ENCODE data around the gene PDCD1. TPM values are rescaled to one million over a fixed set of nuclear protein-coding genes. Genes with fewer than 3 reads are reported as not detected.
A peak's percentile ranks its signal among the peaks of the same experiment; 100 is the strongest.
"Not testable (repeated sequence)": the region's sequence is repeated elsewhere in the genome, so short reads cannot be mapped to it uniquely, and the experiment has no call there.

Gene PDCD1
- total RNA-seq, 1 donor from 2014 or later, result not detected

DNA sequence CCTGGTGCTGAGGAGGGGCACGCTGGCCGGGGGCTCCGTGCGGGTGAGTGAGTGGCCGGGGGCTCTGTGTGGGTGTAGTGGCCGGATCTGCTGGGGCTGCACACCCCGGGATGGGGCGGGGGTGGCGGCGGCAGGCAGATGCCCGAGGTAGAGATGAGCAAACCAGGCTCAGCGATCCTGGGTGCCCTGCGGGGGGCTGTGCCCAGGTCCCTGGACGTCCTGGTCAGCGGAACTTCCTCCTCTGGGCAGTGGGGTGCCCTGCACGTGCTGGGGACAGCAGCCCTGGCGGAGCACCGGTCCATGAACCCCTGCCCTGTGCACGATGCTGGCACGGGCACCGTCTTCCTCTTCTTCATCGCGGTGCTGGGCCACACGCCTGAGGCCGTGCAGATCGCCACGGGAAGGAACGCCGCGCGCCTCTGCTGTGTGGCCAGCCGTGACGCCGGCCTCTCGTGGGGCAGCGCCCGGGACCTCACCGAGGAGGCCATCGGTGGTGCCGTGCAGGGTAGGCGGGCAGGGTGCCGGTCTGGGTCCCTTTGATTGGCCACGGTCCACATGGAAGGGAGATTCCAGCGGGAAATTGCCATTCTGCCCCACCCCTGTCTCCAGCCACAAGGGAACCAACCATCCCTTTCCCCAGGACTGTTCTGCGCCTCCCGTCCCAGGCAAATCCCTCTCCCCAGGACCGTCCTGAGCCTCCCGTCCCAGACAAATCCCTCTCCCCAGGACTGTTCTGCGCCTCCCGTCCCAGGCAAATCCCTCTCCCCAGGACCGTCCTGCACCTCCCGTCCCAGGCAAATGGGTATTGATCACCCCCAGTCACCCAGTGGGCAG is 43.8 kb downstream of the PDCD1 start:
- no peak for DNase-seq (ENCODE audit: low spot score)

DNA sequence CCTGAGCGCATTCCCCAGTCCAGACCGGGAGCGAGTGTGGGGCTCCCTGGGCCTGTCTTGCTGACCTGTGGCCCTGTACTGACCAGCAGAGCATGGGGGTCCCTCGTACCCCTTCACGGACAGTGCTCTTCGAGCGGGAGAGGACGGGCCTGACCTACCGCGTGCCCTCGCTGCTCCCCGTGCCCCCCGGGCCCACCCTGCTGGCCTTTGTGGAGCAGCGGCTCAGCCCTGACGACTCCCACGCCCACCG is 44.4 kb downstream of the PDCD1 start:
- no peak for DNase-seq (ENCODE audit: low spot score)

DNA sequence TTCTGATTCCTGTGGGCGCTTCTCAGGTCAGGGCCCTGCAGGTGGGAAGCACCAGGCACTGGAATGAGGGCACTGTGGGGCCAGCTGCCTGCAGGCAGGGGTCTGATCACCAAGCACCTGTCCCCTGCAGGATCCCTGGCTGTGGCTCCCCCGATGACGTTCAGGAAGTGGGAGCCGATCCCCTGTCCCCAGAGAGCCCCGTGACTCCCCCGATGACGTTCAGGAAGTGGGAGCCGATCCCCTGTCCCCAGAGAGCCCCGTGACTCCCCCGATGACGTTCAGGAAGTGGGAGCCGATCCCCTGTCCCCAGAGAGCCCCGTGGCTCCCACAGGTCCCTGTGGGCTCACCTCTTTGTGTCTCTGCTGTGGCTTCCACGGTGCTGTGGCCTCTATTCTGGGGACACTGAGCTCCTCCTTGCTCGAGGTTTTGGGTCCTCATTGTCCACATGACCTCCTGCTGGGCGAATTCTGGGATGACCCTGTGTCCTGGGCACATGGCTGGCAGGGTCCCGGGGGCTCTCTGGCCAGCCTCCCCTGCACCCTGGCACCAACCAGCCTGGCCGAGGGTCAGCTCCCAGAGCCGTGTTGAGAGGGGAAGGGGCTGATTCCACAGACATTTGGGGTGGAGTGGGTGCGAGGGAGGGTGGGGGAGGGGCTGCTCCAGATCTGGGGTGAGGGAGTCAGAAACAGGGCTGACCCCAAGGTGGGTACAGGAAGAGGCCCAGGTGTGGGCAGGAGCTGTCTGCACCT is 44.9 kb downstream of the PDCD1 start:
- DNase-seq (ENCODE audit: low spot score), result no peak

DNA sequence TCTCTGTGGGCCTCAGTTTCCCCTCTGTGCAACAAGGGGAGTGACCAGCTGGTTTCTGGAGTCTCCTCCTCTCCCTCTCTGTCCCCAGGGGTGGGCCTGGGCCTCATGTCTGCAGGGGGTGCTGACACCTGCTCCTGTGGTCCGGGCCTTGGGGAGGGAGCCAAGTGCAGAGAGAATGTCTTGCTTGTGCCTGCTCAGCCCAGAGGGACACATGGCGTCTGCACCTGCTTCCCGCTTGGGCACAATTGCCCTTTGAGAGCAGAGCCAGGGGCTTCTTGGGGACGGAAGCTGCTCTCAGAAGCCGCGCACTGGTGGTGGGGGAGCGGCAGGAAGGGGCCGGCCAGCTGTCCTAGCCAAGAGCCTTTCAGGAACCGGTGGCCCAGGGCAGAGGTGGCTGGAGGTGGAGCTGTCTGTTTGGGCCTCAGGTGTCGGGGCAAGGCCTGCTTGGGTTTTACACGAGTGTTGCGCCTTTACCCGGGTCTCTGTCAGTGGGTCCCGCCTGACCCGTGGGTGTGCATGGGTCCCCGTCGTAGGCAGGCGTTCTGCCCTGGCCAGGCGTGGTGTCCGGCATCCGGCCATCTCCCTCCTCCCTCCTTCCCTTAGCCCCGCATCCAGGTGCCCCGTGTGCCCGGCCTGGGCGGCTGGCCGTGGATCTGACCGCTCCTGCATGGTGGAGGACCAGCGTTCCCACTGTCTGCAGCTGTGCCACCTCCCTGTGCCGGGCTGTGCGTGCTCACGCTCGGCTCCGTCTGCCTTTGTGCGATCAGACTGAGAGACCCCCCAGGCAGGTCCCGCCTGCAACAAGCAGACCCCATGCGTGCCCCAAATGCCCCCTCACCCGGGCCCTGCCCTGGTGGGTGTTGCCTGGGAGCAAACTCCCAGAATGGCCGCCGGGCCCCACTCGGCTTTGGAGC is 45.7 kb downstream of the PDCD1 start:
- DNase-seq (ENCODE audit: low spot score), result no peak

DNA sequence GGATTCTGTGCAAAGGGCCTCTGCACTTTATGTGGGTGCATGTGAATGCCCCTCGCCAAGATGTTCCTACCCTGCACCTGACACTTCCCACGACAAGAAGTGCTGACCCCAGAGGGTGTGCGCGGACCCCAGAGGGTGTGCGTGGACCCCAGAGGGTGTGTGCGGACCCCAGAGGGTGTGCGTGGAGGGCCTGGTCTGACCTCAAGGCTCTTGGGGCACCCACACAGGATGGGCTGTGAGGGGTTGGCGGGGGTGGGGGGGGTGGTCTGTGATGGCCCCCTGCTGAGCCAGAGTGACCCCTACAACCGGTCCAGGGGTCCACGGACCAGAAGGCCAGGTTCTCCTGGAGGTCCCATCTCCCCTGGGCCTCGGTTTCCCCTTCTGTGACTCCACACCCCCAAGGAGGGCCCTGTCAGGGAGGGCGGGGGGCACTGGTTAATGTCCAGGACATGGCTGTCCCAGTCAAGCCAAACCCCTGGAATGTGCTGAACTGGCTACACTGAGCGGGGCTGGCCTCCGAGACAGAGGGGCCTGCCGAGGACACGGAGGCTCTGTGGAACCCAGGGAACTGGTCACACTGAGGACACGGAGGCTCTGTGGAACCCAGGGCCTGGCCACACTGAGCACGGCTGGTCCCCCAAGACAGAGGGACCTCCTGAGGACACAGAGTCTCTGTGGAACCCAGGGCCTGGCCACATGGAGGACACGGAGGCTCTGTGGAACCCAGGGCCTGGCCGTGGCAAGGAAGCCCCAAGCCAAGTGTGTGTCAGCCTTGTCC is 46.6 kb downstream of the PDCD1 start:
- DNase-seq (ENCODE audit: low spot score), result no peak

DNA sequence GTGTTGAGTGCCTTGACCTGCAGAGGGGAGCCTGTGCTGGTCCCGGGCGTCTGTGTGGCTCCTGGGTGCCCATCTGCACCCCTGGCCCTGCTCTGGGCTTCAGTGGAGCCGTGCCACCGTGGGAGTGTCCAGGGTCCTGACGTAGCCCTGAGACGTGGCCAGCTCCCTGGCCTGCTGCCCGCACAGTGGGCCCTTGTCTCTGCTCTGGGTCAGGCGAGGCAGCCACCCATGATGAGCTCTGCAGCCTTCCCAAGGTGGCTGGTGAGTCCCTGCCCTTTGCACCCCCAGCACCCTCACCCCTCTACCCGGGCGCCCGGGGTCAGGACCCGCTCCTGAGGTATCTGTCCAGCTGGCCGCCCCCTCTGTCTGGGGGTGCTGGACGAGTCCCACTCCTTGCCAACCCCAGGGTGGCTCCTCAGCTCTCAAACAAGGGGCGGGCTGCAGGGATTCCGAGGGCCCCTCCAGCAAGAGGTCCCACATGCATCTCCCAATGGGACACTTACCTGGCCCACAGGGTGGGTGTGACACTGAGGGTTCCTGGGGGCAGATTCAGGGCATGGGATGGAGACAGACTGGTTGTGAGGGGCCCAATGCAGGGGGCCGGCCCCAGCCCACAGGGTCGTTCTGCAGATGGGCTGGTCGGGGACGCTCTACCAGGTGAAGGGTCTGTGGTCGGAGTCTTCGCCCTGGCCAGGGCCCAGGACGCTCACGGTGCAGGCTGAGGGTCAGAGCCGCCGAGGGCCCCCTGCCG is 47.3 kb downstream of the PDCD1 start:
- no peak for DNase-seq (ENCODE audit: low spot score)

DNA sequence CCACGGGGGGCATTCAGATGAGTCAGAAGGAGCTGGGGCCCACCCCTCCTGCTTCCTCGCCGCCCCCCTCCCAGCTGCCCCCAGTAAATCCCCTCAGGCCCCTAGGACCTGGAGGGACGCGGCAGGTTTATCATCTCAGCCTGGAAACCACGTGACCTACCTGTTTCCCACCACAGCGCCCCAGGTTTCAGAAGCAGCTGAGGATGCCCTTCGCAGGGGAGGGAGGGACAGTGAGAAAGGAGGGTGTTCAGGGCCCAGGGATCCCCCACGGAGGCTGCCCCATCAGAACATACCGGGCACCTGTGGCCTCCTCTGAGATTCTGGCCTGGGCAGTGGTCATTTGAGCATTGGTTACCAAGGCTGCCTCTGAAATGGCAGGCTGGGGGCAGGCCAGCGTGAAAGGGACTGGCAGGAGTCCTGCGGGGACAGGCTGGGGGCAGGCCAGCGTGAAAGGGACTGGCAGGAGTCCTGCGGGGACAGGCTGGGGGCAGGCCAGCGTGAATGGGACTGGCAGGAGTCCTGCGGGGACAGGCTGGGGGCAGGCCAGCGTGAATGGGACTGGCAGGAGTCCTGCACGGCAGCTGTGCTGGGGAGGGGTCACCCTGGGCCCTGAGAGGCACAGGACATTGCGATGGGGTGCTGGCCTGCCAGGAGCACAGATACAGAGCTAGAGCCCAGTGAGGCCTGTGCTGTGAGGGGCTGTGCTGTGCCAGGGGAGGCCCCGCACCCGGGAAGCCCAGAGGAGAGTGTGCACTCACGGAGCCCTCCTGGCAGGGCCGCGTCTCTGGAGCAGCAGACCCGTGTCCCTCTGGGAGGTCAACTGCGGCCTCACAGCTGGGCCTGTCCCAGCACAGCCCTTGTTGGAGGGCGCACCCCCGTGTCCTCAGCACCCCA is 48.1 kb downstream of the PDCD1 start:
- no peak for DNase-seq (ENCODE audit: low spot score)

DNA sequence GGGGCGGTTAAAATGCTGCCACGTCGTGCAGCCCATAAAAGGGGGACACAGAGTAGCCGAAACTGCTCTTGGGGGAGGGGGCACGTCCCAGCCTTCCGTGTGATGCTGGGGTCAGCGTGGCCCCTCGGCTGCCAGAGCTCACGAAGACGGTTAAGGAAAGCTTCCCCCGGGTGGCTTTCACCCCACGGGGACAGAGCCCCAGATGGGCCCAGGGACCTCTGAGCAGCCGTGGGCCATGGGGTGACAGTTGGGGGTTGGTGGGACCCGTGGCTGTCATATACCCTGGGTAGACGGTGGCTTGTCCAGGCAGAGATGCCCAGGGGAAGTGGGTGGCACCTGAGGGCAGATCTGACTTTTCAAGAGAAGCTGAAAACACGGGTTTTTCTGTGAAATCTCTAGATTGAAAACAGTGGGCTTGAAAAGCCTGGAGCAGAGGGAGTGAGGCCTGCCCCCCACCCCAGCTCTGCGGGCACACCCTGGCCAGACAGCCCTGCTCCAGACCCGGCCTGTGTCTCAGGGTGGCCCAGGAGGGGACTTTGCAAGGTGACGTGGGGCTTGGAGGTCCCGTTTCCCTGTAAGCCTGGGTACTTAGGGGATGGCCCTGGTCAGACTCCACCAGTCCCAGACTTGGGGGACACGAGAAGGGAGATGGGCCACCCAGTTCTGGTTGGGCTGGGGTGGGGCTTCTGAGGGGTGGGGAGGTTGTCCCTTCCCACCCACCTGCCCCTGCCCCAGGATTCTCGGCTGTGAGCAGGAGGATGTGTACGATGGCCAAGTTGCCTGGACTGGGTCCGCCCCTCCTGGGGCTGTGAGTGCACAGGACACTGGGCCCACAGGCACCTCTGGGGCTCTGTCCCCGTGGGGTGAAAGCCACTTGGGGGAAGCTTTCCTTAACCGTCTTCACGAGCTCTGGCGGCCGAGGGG is 49.0 kb downstream of the PDCD1 start:
- no peak for DNase-seq (ENCODE audit: low spot score)

DNA sequence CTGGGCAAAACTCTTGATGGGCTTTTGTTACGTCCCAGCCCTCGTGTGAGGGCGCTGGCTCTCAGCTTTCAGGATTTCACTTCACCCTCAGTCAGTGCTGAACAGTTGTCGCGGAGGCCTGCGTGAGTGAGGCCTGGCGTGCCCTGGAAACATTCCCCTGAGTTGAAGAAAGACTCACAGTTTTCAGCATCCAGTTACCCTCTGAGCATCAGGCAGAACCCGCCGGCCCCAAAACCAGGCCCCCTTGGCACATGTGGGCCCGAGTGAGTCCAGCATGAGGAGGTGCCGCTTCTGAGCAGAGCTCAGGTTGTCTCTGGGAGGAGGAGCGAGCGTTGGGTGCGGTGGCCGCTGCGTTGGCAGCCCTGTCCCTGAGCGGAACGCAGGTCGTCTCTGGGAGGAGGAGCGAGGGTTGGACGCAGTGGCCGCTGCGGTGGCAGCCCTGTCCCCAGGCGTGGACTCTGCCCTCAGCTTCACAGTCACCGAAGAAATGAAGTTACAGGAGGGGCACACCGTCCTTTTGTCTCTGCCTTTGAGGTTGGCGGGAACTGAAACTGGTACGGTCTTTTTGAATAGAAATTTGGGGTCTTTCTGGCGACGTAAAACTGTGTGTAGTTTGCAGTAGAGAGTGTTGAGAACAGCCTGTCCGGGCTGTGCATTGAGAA is 49.8 kb downstream of the PDCD1 start, which contains the start of gene NEU4:
TSS of gene NEU4 (plus strand) at position 473 of the 662 bp plus-strand sequence. CDS start 5,292 bp downstream, outside the sequence.
- DNase-seq (ENCODE audit: low spot score), result no peak

DNA sequence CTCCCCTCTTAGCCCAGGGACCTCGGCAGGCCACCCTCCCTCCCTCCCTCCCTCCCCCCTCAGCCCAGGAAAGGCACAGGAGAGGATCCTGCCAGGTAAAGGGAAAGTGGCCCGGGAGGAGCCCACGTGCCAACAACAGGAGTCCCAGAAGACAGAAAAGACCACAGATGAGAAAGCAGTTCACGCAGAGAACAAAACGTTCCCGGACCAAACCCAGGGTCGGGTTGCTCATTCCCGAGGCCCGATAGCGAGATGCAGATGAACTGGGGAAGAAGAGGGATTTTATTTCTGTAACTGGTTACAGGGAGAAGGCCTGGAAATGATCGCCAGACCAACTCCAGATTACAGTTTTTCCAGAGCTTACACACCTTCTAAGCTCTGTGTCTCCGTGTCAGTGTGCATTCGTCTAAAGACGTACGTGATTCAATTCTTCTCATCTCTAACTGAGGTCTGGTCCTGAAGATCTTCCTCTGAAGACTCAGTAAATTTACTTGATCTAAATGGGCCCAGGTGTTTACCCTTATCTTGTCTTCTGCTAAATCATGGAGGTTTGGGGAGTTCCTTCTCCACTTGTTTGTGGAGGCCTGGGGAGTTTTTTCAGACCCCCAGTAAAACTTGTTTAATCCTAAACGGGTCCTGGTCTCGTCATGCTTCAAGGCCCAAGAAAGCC is 50.5 kb downstream of the PDCD1 start:
- DNase-seq (ENCODE audit: low spot score), result no peak

DNA sequence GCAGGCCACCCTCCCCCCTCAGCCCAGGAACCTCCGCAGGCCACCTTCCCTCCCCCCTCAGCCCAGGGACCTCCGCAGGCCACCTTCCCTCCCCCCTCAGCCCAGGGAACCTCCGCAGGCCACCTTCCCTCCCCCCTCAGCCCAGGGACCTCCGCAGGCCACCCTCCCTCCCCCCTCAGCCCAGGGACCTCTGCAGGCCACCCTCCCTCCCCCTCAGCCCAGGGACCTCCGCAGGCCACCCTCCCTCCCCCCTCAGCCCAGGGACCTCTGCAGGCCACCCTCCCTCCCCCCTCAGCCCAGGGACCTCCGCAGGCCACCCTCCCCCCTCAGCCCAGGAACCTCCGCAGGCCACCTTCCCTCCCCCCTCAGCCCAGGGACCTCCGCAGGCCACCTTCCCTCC is 52.5 kb downstream of the PDCD1 start:
- not testable (repeated sequence) for DNase-seq (ENCODE audit: low spot score)

DNA sequence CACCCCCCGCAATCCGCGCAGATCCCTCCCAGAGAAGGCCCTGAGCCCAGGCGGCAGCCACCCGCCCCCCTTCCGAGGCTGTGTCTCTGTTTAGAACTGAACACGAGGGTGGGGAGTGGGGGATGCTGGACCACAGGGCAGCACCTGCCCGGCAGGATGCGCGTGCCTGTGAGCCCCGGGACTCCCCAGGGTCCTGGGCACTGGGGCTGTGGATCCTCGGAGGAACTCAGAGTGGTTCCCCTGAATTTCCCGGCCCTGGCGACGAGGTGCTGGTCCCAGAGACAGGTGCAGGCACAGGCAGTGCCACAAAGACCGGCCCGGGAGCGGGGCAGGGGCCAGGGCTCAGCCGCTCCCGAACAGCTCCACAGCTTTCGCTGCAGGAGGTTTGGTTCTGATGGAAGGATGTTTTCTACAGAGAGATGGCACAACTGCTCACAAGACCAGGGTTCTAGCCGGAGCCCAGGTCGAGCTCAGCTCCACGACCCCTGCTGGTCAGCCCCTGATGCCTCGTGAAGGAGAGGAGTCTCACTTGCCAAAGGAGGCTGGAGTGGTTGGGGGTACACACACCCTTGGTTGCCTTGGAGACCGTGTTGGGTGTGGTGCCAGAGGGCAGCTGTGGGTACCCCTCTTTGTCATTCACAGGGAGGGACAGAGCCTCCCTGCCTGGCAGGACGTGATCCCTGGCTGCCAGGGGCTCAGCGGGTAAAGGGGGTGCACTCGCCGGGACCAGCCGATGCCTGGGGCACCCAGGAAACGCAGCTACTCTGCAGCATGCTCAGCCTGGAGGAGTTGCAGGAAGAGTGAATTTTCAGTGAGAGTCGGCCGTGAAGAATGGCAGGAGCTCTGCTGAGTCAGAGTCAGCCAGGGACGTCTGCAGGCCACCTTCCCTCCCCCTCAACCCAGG is 54.1 kb downstream of the PDCD1 start:
- DNase-seq (ENCODE audit: low spot score), result no peak

DNA sequence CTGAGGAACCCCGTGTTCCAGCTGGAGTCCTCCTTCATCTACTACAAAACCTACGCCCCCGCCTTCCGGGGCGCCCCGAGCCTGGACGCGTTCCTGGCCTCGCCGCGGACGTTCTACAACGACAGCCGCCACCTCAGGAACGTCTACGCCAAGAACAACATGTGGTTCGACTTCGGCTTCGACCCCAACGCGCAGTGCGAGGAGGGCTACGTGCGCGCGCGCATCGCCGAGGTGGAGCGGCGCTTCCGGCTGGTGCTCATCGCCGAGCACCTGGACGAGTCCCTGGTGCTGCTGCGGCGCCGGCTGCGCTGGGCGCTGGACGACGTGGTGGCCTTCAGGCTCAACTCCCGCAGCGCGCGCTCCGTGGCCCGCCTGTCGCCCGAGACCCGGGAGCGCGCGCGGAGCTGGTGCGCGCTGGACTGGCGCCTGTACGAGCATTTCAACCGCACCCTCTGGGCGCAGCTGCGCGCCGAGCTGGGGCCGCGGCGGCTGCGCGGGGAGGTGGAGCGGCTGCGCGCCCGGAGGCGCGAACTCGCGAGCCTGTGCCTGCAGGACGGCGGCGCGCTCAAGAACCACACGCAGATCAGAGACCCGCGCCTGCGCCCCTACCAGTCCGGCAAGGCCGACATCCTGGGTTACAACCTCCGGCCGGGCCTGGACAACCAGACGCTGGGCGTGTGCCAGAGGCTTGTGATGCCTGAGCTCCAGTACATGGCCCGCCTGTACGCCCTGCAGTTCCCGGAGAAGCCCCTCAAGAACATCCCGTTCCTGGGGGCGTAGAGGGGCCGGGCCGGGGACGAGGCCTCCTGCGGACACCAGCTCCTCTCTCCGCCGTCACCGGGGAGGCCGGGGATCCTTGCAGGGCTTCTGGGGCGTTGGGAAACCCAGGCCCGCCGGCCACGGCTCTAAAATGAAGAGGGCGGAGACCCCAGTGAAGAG is 55.0 kb downstream of the PDCD1 start:
- DNase-seq (ENCODE audit: low spot score), result peak; percentile 73

DNA sequence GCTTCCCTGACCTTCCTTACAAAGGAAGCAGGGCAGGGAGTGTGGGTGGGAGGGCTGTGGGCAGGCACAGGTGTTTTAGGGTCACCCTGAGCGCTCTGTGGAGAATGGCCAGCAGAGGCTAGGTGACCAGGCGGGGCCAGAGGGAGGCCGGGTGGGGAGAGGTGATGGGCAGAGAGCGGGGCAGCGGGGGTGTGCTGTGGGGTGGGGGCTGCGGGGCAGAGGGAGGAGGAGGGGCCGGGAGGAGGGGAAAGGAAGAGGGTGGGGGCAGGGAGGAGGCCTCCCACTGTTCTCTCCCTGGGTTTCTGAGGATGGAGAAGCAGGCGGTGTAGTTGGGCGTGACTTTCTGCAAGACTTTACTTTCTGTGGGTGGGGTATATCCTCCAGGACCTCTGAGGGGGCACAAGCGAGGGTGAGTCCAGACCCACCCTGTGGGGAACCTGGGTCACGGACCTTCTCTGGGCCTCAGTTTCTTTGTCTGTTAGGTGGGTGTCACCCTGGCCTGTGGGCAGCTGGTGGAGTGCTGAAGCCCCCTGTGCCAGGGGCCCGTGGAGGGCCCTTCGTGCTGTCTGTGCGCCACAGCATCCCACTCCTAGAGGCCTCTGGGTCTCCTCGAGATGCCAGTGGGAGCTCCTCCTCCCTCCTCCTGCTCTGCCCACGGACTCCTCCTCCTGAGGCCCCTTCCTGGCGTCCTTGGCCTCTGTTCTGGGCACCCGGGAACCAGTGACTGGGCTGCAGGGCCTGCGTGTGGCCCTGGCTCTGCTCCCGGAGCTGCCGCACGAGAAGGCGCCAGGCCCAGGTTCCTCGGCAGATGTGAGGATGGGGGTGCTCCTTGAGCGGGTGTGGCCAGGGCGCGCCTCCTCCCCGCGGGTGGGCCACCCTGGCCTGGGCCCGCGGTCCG is 56.0 kb downstream of the PDCD1 start:
- no peak for DNase-seq (ENCODE audit: low spot score)

Data from umbilical cord (tissue), 2 donors.